ENCODE data around the gene PRTFDC1.
"Not testable (repeated sequence)": the region's sequence is repeated elsewhere in the genome, so short reads cannot be mapped to it uniquely, and the experiment has no call there.

Gene PRTFDC1

GRCh38 chr10:24982319-24983112 lies 30.1 kb upstream of the PRTFDC1 start:
- no peaks in the 10 kb centered on the region for H3K4me1 ChIP-seq (ENCODE audit: insufficient read depth, low read length)
- no peaks in the 10 kb centered on the region for H3K36me3 ChIP-seq (ENCODE audit: insufficient read depth, low read length)
- no peak overlapping the region for H3K27ac ChIP-seq (ENCODE audit: low read depth, low read length)
- no peak overlapping the region for H3K9ac ChIP-seq (ENCODE audit: low read length)
- no peaks in the 10 kb centered on the region for H3K9me3 ChIP-seq (ENCODE audit: low read length)
- H3K4me3 ChIP-seq (ENCODE audit: low read depth in 1 of 2, low read length in 2 of 2) = no peak overlapping the region
- no peaks in the 10 kb centered on the region for H3K27me3 ChIP-seq (ENCODE audit: control insufficient read depth in 1 of 2, insufficient read depth in 2 of 2, low read length in 2 of 2)

DNA sequence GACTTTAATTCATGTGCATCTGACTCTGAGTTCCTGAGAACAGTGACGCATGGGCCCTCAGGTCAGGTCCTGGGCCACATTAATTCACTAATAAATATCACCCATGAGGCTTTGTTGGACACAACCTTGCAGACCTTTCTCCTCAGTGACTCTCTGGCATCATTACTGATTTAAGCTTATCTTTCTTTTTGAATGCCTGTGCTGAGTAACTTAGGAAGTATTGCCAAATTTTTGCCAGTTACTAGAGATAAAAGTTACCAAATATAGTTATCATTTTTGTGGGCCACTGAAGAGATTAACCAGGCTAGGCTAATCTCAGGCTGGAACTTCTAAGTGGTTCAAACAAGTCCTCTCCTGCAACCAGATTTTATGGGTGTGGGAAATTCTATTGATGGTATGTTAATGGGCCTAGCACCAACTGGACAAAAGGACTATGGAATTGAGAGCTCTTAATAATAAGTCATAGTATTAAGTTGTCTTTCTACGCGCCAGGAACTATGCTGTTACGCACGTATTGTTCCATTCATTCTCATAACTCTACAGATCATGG lies 28.8 kb upstream of the PRTFDC1 start:
- no peaks in the 10 kb centered on the region for H3K9me3 ChIP-seq (ENCODE audit: low read length)
- no peak overlapping the region for H3K27ac ChIP-seq (ENCODE audit: low read depth, low read length)
- no peak overlapping the region for H3K4me3 ChIP-seq (ENCODE audit: low read depth in 1 of 2, low read length in 2 of 2)
- no peaks in the 10 kb centered on the region for H3K27me3 ChIP-seq (ENCODE audit: control insufficient read depth in 1 of 2, insufficient read depth in 2 of 2, low read length in 2 of 2)
- no peaks in the 10 kb centered on the region for H3K36me3 ChIP-seq (ENCODE audit: insufficient read depth, low read length)
- H3K4me1 ChIP-seq (ENCODE audit: insufficient read depth, low read length) = no peaks in the 10 kb centered on the region
- no peak overlapping the region for H3K9ac ChIP-seq (ENCODE audit: low read length)

GRCh38 chr10:24979685-24980084 lies 27.3 kb upstream of the PRTFDC1 start:
- H3K9me3 ChIP-seq (ENCODE audit: low read length) = no peaks in the 10 kb centered on the region
- no peaks in the 10 kb centered on the region for H3K27me3 ChIP-seq (ENCODE audit: control insufficient read depth in 1 of 2, insufficient read depth in 2 of 2, low read length in 2 of 2)
- no peak overlapping the region for H3K27ac ChIP-seq (ENCODE audit: low read depth, low read length)
- H3K4me3 ChIP-seq (ENCODE audit: low read depth in 1 of 2, low read length in 2 of 2) = no peak overlapping the region
- H3K4me1 ChIP-seq (ENCODE audit: insufficient read depth, low read length) = no peaks in the 10 kb centered on the region
- H3K36me3 ChIP-seq (ENCODE audit: insufficient read depth, low read length) = no peaks in the 10 kb centered on the region
- H3K9ac ChIP-seq (ENCODE audit: low read length) = no peak overlapping the region

- no peaks in the 10 kb centered on the region for H3K36me3 ChIP-seq (ENCODE audit: insufficient read depth, low read length)
Observed at GRCh38 chr10:24974976-24975375, 22.6 kb upstream of the PRTFDC1 start.

DNA sequence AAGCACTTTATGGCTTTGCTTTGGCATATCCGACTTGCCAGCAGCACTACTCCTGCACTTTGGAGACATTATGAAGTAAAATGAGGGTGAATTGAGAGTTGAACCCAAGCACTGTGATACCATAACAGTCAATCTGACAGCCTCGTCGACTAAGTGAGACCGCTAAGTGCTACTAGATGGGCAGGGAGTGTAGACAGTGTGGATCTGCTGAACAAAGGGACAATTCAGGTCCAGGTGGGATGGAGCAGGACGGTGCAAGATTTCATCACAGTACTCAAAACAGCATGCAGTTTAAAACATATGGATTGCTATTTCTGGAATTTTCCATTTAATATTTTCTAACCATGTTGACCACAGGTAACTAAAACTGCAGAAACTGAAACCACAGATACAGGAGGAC lies 20.8 kb upstream of the PRTFDC1 start:
- H3K9me3 ChIP-seq (ENCODE audit: low read length) = no peaks in the 10 kb centered on the region
- H3K9ac ChIP-seq (ENCODE audit: low read length) = no peak overlapping the region
- no peaks in the 10 kb centered on the region for H3K4me1 ChIP-seq (ENCODE audit: insufficient read depth, low read length)
- no peaks in the 10 kb centered on the region for H3K27me3 ChIP-seq (ENCODE audit: control insufficient read depth in 1 of 2, insufficient read depth in 2 of 2, low read length in 2 of 2)
- H3K27ac ChIP-seq (ENCODE audit: low read depth, low read length) = no peak overlapping the region
- H3K36me3 ChIP-seq (ENCODE audit: insufficient read depth, low read length) = no peaks in the 10 kb centered on the region
- no peak overlapping the region for H3K4me3 ChIP-seq (ENCODE audit: low read depth in 1 of 2, low read length in 2 of 2)

More at GRCh38 chr10:24974976-24975375, 22.6 kb upstream of the PRTFDC1 start:
- Histone ChIP-seq H3K4me3 (ENCODE audit: low read depth in 1 of 2, low read length in 2 of 2) (no peak overlapping the region), H3K27me3 (ENCODE audit: control insufficient read depth in 1 of 2, insufficient read depth in 2 of 2, low read length in 2 of 2) (no peaks in the 10 kb centered on the region), H3K9ac (ENCODE audit: low read length) (no peak overlapping the region), H3K27ac (ENCODE audit: low read depth, low read length) (no peak overlapping the region), H3K4me1 (ENCODE audit: insufficient read depth, low read length) (no peaks in the 10 kb centered on the region), H3K9me3 (ENCODE audit: low read length) (no peaks in the 10 kb centered on the region)

DNA sequence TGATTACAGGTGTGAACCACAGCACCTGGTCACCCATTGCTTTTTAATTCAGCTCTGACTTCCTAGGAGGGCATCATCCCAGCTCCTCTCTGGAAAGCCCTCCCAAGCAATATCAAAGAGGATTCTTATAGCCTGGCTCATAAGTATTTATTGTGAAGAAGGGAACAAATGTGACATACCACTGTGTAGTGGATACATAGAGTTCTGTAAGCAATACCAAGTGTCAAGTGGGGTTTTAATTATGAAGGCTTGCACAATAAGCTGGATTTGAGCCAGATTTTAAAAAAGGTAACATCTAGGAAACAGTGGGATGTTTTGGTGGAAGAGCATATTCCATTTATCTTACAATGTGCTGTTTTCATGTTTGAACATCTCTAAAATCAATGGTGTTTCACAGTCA lies 19.0 kb upstream of the PRTFDC1 start:
- H3K27ac ChIP-seq (ENCODE audit: low read depth, low read length) = no peak overlapping the region
- no peaks in the 10 kb centered on the region for H3K9me3 ChIP-seq (ENCODE audit: low read length)
- no peaks in the 10 kb centered on the region for H3K36me3 ChIP-seq (ENCODE audit: insufficient read depth, low read length)
- H3K4me1 ChIP-seq (ENCODE audit: insufficient read depth, low read length) = no peaks in the 10 kb centered on the region
- no peaks in the 10 kb centered on the region for H3K27me3 ChIP-seq (ENCODE audit: control insufficient read depth in 1 of 2, insufficient read depth in 2 of 2, low read length in 2 of 2)
- H3K9ac ChIP-seq (ENCODE audit: low read length) = no peak overlapping the region
- H3K4me3 ChIP-seq (ENCODE audit: low read depth in 1 of 2, low read length in 2 of 2) = no peak overlapping the region

DNA sequence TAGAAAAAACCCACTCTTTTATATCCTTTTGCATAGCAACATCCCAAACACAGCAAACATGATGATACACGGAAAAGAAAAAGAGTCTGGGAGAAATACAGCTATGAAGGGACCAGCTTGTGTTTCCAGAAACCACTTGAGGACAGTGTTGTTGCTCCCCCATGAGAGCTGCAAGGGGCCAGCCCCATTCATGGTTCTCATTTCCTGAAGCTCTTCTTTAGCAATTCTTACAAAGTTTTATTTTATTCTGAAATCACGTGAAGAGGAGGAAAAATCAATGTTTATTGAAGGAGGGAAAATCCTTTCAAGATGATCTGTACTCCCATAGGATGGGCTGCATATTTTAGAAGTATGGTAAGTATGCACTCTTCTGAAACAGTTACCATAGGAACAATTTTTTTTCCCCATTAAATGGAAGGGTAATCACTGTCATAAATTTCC lies 17.5 kb upstream of the PRTFDC1 start:
- Histone ChIP-seq H3K36me3 (ENCODE audit: insufficient read depth, low read length) (no peaks in the 10 kb centered on the region), H3K27ac (ENCODE audit: low read depth, low read length) (peak overlapping the region; percentile 29), H3K9me3 (ENCODE audit: low read length) (no peaks in the 10 kb centered on the region), H3K27me3 (ENCODE audit: control insufficient read depth in 1 of 2, insufficient read depth in 2 of 2, low read length in 2 of 2) (no peaks in the 10 kb centered on the region), H3K4me1 (ENCODE audit: insufficient read depth, low read length) (no peaks in the 10 kb centered on the region), H3K4me3 (ENCODE audit: low read depth in 1 of 2, low read length in 2 of 2) (no peak overlapping the region), H3K9ac (ENCODE audit: low read length) (no peak overlapping the region)

GRCh38 chr10:24968951-24969350 lies 16.5 kb upstream of the PRTFDC1 start:
- not testable (repeated sequence) for H3K36me3 ChIP-seq (ENCODE audit: insufficient read depth, low read length); H3K9me3 ChIP-seq (ENCODE audit: low read length); H3K27me3 ChIP-seq (ENCODE audit: control insufficient read depth in 1 of 2, insufficient read depth in 2 of 2, low read length in 2 of 2); H3K4me3 ChIP-seq (ENCODE audit: low read depth in 1 of 2, low read length in 2 of 2); H3K27ac ChIP-seq (ENCODE audit: low read depth, low read length); H3K9ac ChIP-seq (ENCODE audit: low read length); H3K4me1 ChIP-seq (ENCODE audit: insufficient read depth, low read length)

- Histone ChIP-seq H3K9ac (ENCODE audit: low read length) (no peak overlapping the region), H3K36me3 (ENCODE audit: insufficient read depth, low read length) (no peaks in the 10 kb centered on the region), H3K4me1 (ENCODE audit: insufficient read depth, low read length) (no peaks in the 10 kb centered on the region), H3K4me3 (ENCODE audit: low read depth in 1 of 2, low read length in 2 of 2) (no peak overlapping the region), H3K27ac (ENCODE audit: low read depth, low read length) (no peak overlapping the region), H3K27me3 (ENCODE audit: control insufficient read depth in 1 of 2, insufficient read depth in 2 of 2, low read length in 2 of 2) (no peaks in the 10 kb centered on the region), H3K9me3 (ENCODE audit: low read length) (no peaks in the 10 kb centered on the region)
Observed at GRCh38 chr10:24968349-24968748, 15.9 kb upstream of the PRTFDC1 start.

GRCh38 chr10:24966962-24967481 lies 14.6 kb upstream of the PRTFDC1 start:
- Histone ChIP-seq H3K27me3 (ENCODE audit: control insufficient read depth in 1 of 2, insufficient read depth in 2 of 2, low read length in 2 of 2) (no peaks in the 10 kb centered on the region), H3K4me3 (ENCODE audit: low read depth in 1 of 2, low read length in 2 of 2) (no peak overlapping the region), H3K9ac (ENCODE audit: low read length) (no peak overlapping the region), H3K4me1 (ENCODE audit: insufficient read depth, low read length) (no peaks in the 10 kb centered on the region), H3K27ac (ENCODE audit: low read depth, low read length) (no peak overlapping the region), H3K36me3 (ENCODE audit: insufficient read depth, low read length) (no peaks in the 10 kb centered on the region), H3K9me3 (ENCODE audit: low read length) (no peaks in the 10 kb centered on the region)

DNA sequence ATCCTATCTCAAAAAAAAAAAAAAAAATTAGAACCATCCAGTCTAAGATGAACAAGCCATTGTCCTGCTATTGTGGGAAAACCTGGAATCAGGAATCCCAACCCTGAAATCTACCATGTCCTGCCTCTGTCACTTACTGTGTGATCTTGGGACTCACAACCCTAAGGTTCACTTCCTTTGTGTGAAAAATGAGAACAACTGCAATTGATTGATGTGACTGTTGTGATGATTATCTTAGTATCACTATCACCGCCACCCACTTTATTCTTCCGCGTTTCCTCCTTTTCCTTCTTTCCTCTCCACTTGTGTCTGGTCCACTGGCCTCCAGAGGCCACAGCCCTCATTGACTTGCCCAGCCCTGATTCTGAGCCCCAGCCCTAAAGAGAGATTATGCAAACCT lies 12.6 kb upstream of the PRTFDC1 start:
- Histone ChIP-seq H3K27ac (ENCODE audit: low read depth, low read length) (no peak overlapping the region), H3K4me3 (ENCODE audit: low read depth in 1 of 2, low read length in 2 of 2) (no peak overlapping the region), H3K27me3 (ENCODE audit: control insufficient read depth in 1 of 2, insufficient read depth in 2 of 2, low read length in 2 of 2) (no peaks in the 10 kb centered on the region), H3K9me3 (ENCODE audit: low read length) (no peaks in the 10 kb centered on the region), H3K4me1 (ENCODE audit: insufficient read depth, low read length) (no peaks in the 10 kb centered on the region), H3K36me3 (ENCODE audit: insufficient read depth, low read length) (no peaks in the 10 kb centered on the region), H3K9ac (ENCODE audit: low read length) (no peak overlapping the region)

Data from muscle layer of colon (tissue), 2 donors.